ENCODE results near the gene ISG20.

The ISG20 gene

GRCh38 chr15:88695101-88695500, 56.3 kb downstream of the ISG20 start:
- DNase-seq: no peak

- no peak for DNase-seq
These were observed 57.0 kb downstream of the ISG20 start for GRCh38 chr15:88695691-88696251.

GRCh38 chr15:88696254-88696653, 57.4 kb downstream of the ISG20 start:
- no peak for DNase-seq

- no peak for DNase-seq
These were observed 58.5 kb downstream of the ISG20 start for GRCh38 chr15:88697276-88697675.

GRCh38 chr15:88699861-88700260, 61.0 kb downstream of the ISG20 start:
- DNase-seq: no peak

- no peak for DNase-seq
These were observed 61.9 kb downstream of the ISG20 start for GRCh38 chr15:88700716-88701115.

GRCh38 chr15:88701561-88702095, 62.8 kb downstream of the ISG20 start:
- no peak for DNase-seq

- no peak for DNase-seq
These were observed 64.2 kb downstream of the ISG20 start for GRCh38 chr15:88702983-88703382.

GRCh38 chr15:88703533-88703932, 64.7 kb downstream of the ISG20 start:
- no peak for DNase-seq

- no peak for DNase-seq
These were observed 66.3 kb downstream of the ISG20 start for GRCh38 chr15:88704791-88705768.

GRCh38 chr15:88705769-88706165, 67.0 kb downstream of the ISG20 start:
- no peak for DNase-seq

All from MV-4-11 (cell line).